ENCODE measurements around the gene ZNF668. TPM values are rescaled to one million over a fixed set of nuclear protein-coding genes. Genes with fewer than 3 reads are reported as not detected.

Gene ZNF668
- total RNA-seq = 7.6 TPM

DNA sequence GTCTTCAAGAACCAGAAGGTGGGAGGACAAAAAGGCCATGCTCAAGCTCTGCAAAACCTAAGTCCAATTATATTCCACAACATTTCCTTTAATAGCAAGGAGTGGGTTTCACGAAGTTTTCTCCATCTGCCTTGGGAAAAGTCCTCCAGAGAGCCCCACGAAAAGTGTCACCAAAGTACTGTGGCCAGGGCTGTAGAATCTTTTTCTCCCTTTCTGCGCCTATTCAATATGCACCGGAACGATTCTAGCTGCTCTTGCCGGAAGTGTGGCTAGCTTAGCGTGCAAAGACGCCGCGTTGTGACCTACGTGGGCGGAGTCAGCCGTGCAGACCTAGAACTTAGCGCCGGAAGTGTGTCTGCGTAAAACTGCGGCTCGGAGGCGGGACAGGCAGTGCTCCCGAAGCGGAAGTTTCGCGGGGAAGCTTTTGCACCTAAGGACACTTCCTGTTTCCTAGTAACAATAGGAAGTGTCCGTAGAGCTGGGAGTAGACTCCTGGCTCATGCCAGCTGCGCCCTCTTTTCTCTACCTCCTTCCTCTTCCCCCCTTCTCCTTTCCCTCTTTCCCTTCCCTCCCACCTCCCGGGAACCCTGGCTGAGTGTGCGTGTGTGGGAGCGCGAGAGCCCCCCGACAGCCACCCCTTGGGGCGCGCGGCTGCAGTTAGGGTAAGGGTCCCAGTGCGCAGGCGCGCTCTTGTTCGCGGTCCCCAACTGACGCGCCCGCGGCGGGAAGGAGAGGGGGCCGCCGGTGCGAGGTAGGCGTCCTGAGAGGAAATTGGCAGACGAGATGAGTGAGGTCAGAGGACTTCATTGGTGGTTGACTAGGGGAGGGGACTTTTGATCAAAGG is at the start of gene ZNF668, which contains the start of gene ZNF646:
Gene ZNF668, minus strand, starts transcription at position 271 of the 844 bp plus-strand sequence. CDS start 9,781 bp downstream, outside the sequence.
Gene ZNF646, plus strand, starts transcription at position 453 of the 844 bp plus-strand sequence. CDS start 1,903 bp downstream, outside the sequence.

DNA sequence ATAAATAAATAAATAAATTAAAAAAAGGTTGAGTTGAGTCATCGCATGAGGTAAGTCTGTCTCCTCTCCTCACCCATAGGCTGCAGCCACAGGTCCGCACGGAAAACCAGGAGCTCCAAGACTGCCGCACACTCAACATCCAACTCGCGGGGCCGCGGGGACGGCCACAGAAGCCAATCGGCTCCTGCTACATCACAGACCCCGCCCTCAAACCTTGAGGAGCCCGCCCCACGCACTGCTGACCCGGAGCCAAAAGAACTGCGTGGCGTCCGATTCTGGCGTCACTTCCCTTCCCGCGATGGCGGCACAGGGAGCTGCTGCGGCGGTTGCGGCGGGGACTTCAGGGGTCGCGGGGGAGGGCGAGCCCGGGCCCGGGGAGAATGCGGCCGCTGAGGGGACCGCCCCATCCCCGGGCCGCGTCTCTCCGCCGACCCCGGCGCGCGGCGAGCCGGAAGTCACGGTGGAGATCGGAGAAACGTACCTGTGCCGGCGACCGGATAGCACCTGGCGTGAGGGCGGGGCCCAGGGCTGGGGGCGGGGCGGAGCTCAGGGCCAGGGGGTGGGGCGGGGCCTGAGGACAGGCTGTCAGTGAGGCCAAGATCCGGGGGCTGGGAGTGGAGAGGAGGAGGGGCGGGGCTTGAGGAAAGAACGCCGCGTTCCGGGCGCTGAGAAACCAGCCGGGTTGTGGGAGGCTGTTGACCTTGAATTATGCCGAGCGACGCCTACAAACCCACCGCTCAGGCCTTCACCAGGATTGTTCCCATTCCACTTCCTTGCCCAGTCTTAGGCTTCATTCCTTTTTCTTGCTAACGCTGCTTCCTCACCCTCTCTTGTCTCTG is 43.6 kb upstream of the ZNF668 start, which contains the start of gene KAT8:
Gene KAT8, plus strand, starts transcription at position 281 of the 839 bp plus-strand sequence. Its CDS starts 18 bp downstream, at position 299.

DNA sequence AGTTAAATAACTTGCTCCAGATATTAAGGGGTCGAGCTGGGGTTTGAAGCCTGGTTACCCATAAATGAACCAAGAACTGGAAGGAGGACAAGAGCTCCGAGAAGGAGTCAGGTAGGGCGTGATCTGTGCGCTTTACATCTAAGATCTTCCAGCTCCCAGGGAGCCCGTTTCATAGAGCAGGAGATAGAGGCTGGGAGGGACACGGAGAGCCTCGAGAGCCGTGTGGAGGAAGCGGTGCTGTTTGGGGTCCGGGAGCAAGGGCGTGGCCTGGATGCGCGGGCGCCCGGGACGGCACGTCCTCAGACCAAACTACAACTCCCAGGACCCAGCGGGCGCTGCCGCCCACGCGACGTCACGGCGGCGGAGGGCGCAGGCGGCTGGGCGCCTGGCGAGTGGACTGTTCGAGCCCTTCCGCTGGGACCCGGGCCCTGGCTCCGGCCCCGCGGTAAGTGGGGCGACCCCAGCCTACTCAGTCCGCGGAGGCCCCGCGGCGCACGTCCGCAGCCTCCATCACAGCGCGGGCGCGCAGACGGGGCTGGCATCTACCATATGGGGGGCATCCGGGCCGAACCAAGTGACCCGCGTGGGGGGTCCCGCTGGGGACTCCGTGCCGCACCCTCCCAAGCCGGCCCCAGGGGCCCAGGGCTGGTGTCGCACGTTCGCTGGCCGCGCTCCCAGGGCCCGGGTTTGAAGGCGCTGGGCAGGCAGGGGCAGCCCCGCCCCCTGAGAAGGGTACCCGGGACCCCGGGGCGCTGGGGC is 34.2 kb upstream of the ZNF668 start, which contains the start of gene BCKDK:
Gene BCKDK, plus strand, starts transcription at position 352 of the 759 bp plus-strand sequence. CDS start 838 bp downstream, outside the sequence.

DNA sequence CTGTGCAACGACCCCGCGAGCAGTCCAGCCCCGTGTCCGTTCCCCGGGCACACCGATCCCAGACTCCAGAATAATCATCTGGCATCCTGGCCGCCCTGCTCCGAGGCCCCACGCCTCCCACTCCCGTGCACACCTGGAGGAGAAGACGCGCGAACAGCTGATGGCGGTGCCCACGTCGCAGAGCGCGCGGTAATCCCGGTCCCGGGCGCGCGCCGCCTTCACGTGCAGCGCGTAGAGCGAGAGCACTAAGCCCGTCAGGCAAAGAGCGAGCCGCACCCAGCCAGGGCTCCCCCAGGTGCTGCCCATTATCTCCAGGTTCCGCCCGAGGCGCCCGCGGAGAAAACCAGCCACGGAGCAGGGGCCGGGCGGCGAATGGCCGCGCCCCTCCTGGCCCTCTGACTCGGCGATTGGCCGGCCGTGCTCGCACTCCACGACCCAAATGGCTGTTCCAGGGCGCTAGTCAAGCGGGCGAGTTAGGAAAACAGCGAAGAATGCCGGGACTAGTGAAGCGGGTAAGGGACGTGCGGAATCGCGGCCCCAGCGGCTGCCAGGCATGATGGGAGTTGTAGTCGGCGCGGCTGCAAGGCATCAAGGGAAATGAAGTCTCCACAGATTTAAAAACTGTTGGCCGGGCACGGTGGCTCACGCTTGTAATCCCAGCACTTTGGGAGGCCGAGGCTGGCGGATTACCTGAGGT is 20.5 kb upstream of the ZNF668 start, which contains the start of gene VKORC1:
Gene VKORC1, minus strand, starts transcription at position 374 of the 697 bp plus-strand sequence. Its CDS starts 68 bp downstream, at position 306.

DNA sequence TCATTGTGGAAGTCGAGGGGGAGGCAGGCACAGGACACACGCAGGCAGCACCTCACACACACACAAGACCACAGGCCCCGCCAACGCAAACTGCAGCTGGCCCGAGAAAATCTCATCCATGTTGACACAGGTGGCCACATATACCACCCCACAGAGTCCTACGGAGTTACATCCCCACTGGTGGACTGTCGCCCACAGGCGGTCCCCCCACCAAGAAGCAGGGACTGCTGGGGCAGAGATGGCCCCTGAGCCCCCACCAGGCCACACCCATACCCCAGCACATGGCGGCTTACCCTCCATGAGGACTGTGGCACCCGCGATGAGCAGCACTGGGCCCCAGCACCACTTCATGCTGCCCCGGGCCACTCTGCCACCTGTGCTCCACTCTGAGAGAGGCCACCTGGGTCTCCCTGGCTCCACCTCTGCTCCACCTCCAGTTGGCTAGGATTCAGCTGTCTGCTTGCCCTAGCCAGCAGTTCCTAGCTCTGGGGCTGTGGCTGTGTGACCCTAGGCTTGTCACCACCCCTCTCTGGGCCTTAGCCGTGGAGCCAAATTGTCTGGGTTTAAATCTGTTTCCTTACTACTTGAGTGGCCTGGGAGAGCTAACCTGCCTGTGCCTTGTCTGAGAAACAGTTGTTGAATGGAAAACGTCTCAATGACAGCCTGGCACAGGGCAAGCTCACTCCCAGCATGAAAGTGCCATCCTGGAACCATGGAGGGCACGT is 14.6 kb upstream of the ZNF668 start, which contains the start of gene PRSS53:
Gene PRSS53, minus strand, starts transcription at position 485 of the 725 bp plus-strand sequence. Its CDS starts 134 bp downstream, at position 351.

DNA sequence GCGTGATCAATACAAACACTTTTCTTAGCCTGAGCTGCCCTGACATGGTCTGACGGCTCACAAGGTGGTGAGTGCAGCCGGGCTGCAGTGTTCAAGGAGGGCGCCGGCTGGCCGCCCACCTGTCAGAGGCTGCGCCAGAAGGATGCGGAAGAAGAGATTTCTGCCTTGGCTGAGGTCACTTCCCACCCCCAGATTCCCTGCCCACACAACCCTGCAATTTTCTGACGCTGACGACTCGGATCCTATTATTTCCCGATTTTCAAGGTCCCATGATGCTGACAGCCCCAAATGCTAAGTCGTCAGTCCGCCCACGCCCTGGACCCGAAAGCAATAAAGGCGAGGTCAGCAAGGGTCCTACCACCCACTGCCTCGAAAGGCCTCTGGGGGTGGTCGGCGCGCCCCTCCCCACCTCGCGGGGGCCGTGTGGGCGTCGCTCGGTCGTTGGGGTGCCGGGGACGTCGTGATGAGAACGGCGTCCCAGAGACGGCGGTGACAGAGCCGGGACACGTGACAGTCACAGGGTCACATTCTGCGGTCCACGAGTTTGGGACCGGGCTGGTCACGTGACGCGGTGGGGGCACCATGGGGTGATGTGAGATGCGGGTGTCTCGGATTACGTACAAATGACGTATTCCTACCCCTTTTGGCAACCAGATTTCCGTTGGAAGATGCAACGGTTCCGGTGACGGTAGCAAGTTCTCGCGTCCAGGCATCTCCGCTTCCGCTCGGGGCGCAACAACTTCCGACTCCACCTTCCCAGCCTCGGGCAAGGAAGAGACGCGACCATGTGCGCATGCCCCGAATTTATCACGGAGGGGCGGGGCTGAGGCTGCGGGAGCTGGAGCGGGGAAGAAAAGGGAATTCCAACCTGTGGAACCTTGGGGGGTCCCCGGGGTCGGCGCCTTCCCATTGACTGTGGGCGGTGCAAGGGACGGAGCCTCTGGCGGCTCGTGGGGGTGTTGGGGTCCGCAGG is 41.0 kb downstream of the ZNF668 start, which contains the start of gene STX4:
Gene STX4, plus strand, starts transcription at position 823 of the 973 bp plus-strand sequence. CDS start 248 bp downstream, outside the sequence.

Other genes with a start within 250 kb of the ZNF668 start
- 45.4 TPM for gene BCL7C, start 180.2 kb downstream of the ZNF668 start, total RNA-seq
- 0.92 TPM for gene CTF1, start 177.6 kb downstream of the ZNF668 start, total RNA-seq
- 49.8 TPM for gene FBXL19, start 150.7 kb downstream of the ZNF668 start, total RNA-seq
- gene ORAI3, start 125.2 kb downstream of the ZNF668 start, total RNA-seq = 6.2 TPM
- 3.9 TPM for gene SETD1A, start 116.5 kb downstream of the ZNF668 start, total RNA-seq
- gene HSD3B7, start 89.0 kb downstream of the ZNF668 start, total RNA-seq = 3.5 TPM
- gene STX1B, start 63.6 kb downstream of the ZNF668 start, total RNA-seq = 49.4 TPM
- gene STX4, start 40.7 kb downstream of the ZNF668 start, total RNA-seq = 21.9 TPM
- 11.8 TPM for gene ZNF646, start 182 bp upstream of the ZNF668 start, total RNA-seq
- 2.5 TPM for gene PRSS53, start 14.7 kb upstream of the ZNF668 start, total RNA-seq
- 55.6 TPM for gene VKORC1, start 20.6 kb upstream of the ZNF668 start, total RNA-seq
- 17.8 TPM for gene BCKDK, start 34.1 kb upstream of the ZNF668 start, total RNA-seq
- 37.4 TPM for gene KAT8, start 43.4 kb upstream of the ZNF668 start, total RNA-seq
- gene PRSS8, start 61.5 kb upstream of the ZNF668 start, total RNA-seq = not detected
- 2.8 TPM for gene PRSS36, start 75.8 kb upstream of the ZNF668 start, total RNA-seq
- gene FUS, start 105.9 kb upstream of the ZNF668 start, total RNA-seq = 64.4 TPM
- gene PYCARD, start 128.5 kb upstream of the ZNF668 start, total RNA-seq = 7.4 TPM
- 0.69 TPM for gene TRIM72, start 139.9 kb upstream of the ZNF668 start, total RNA-seq
- 0.92 TPM for gene PYDC1, start 142.9 kb upstream of the ZNF668 start, total RNA-seq
- 4.6 TPM for gene ITGAM, start 185.7 kb upstream of the ZNF668 start, total RNA-seq

All from diencephalon (tissue), 1 donor.